ENCODE data around the gene SERPINA6.
A peak's percentile ranks its signal among the peaks of the same experiment; 100 is the strongest.
"Not testable (repeated sequence)": the region's sequence is repeated elsewhere in the genome, so short reads cannot be mapped to it uniquely, and the experiment has no call there.

The SERPINA6 gene

GRCh38 chr14:94330432-94330831 is 7.3 kb upstream of the SERPINA6 start:
- no peak for FAIRE-seq

GRCh38 chr14:94329857-94330256 is 6.7 kb upstream of the SERPINA6 start:
- FAIRE-seq = no peak
- no peak for DNase-seq (ENCODE audit: insufficient read length, low spot score)

More at GRCh38 chr14:94330432-94330831, 7.3 kb upstream of the SERPINA6 start:
- no peak for DNase-seq (ENCODE audit: insufficient read length, low spot score)

GRCh38 chr14:94328196-94328595 is 5.1 kb upstream of the SERPINA6 start:
- no peak for FAIRE-seq
- DNase-seq (ENCODE audit: insufficient read length, low spot score) = no peak

- FAIRE-seq = no peak
- no peak for DNase-seq (ENCODE audit: insufficient read length, low spot score)
Measured at GRCh38 chr14:94321421-94322271, 1.5 kb downstream of the SERPINA6 start.

- DNase-seq (ENCODE audit: insufficient read length, low spot score) (no peak), FAIRE-seq (peak; percentile 86)
Measured at GRCh38 chr14:94320243-94320642, 2.9 kb downstream of the SERPINA6 start.

- no peak for FAIRE-seq
- DNase-seq (ENCODE audit: insufficient read length, low spot score) = no peak
Measured at GRCh38 chr14:94317259-94317658, 5.9 kb downstream of the SERPINA6 start.

GRCh38 chr14:94316692-94317091 is 6.4 kb downstream of the SERPINA6 start:
- FAIRE-seq = no peak
- no peak for DNase-seq (ENCODE audit: insufficient read length, low spot score)

- DNase-seq (ENCODE audit: insufficient read length, low spot score) = no peak
- no peak for FAIRE-seq
Measured at GRCh38 chr14:94314890-94315289, 8.2 kb downstream of the SERPINA6 start.

GRCh38 chr14:94313991-94314655 is 9.0 kb downstream of the SERPINA6 start:
- FAIRE-seq = no peak

GRCh38 chr14:94312481-94313246 is 10.5 kb downstream of the SERPINA6 start:
- FAIRE-seq (no peak), DNase-seq (ENCODE audit: insufficient read length, low spot score) (no peak)

More at GRCh38 chr14:94313991-94314655, 9.0 kb downstream of the SERPINA6 start:
- DNase-seq (ENCODE audit: insufficient read length, low spot score) = no peak

- FAIRE-seq = no peak
- DNase-seq (ENCODE audit: insufficient read length, low spot score) = no peak
Measured at GRCh38 chr14:94310248-94310647, 12.9 kb downstream of the SERPINA6 start.

- DNase-seq (ENCODE audit: insufficient read length, low spot score) (no peak), FAIRE-seq (no peak)
Measured at GRCh38 chr14:94309721-94310120, 13.4 kb downstream of the SERPINA6 start.

GRCh38 chr14:94307410-94307992 is 15.6 kb downstream of the SERPINA6 start:
- DNase-seq (ENCODE audit: insufficient read length, low spot score) (no peak), FAIRE-seq (no peak)

GRCh38 chr14:94306047-94306978 is 16.8 kb downstream of the SERPINA6 start:
- FAIRE-seq (no peak), DNase-seq (ENCODE audit: insufficient read length, low spot score) (no peak)

- DNase-seq (ENCODE audit: insufficient read length, low spot score) (no peak), FAIRE-seq (no peak)
Measured at GRCh38 chr14:94305620-94306019, 17.5 kb downstream of the SERPINA6 start.

- DNase-seq (ENCODE audit: insufficient read length, low spot score) (no peak), FAIRE-seq (no peak)
Measured at GRCh38 chr14:94304243-94304642, 18.9 kb downstream of the SERPINA6 start.

GRCh38 chr14:94303111-94303510 is 20.0 kb downstream of the SERPINA6 start:
- FAIRE-seq = no peak
- no peak for DNase-seq (ENCODE audit: insufficient read length, low spot score)

- no peak for FAIRE-seq
Measured at GRCh38 chr14:94298130-94298529, 25.0 kb downstream of the SERPINA6 start.

GRCh38 chr14:94296181-94296545 is 27.0 kb downstream of the SERPINA6 start:
- not testable (repeated sequence) for FAIRE-seq; DNase-seq (ENCODE audit: insufficient read length, low spot score)

More at GRCh38 chr14:94298130-94298529, 25.0 kb downstream of the SERPINA6 start:
- DNase-seq (ENCODE audit: insufficient read length, low spot score) = no peak

All from HTR-8/SVneo (cell line).